Measurements from ENCODE around the gene PHACTR3. TPM values are rescaled to one million over a fixed set of nuclear protein-coding genes. Genes with fewer than 3 reads are reported as not detected.

PHACTR3 gene
- total RNA-seq, 1 experiment from 2014 or later = not detected

- Histone ChIP-seq H2BK20ac (ENCODE audit: low read depth, low read length, poor library complexity, severe bottlenecking) (no peak overlapping the region), H2AFZ (ENCODE audit: low read length) (no peak overlapping the region), H2BK120ac (ENCODE audit: low read depth, low read length, poor library complexity, severe bottlenecking) (no peak overlapping the region), H3K18ac (ENCODE audit: insufficient read length, low read depth, low read length) (no peak overlapping the region), H3K27ac (ENCODE audit: insufficient read length, low read depth, low read length) (no peak overlapping the region), H3K4ac (ENCODE audit: low read depth, low read length) (no peak overlapping the region), H3K79me2 (ENCODE audit: insufficient read depth, low read length) (no peaks in the 10 kb centered on the region), H3K56ac (ENCODE audit: insufficient read length, low read depth, low read length) (no peak overlapping the region), H2BK12ac (ENCODE audit: insufficient read length, low read depth, low read length) (no peak overlapping the region), H2BK15ac (ENCODE audit: low read depth, low read length) (no peak overlapping the region), H3K9me3 (ENCODE audit: control insufficient read depth, low read depth, low read length) (no peaks in the 10 kb centered on the region), H2AK5ac (ENCODE audit: insufficient read length, low read length) (no peak overlapping the region), H3K79me1 (ENCODE audit: insufficient read depth, low read depth, low read length, poor library complexity, severe bottlenecking) (no peaks in the 10 kb centered on the region), H3K23ac (ENCODE audit: insufficient read length, low read depth, low read length) (no peak overlapping the region), H3K23me2 (ENCODE audit: insufficient read length, low read depth, low read length, poor library complexity, severe bottlenecking) (no peaks in the 10 kb centered on the region), H4K20me1 (ENCODE audit: control insufficient read depth, insufficient read depth, insufficient read length) (no peaks in the 10 kb centered on the region), H4K5ac (ENCODE audit: insufficient read length, low read depth, low read length) (no peak overlapping the region), H4K8ac (replicated peaks; ENCODE audit: insufficient read length, low read depth, low read length) (no peak overlapping the region), H3K4me1 (ENCODE audit: insufficient read depth, low read length) (no peaks in the 10 kb centered on the region), H3T11ph (ENCODE audit: low read length) (no peak overlapping the region), H3K9ac (ENCODE audit: extremely low read depth, insufficient read length, low read length) (no peak overlapping the region), H3K27me3 (ENCODE audit: insufficient read depth, low read length) (no peaks in the 10 kb centered on the region; the same call in 1 of the 2 replicates), H4K91ac (ENCODE audit: insufficient read length, low read depth, low read length) (no peak overlapping the region), H3K14ac (ENCODE audit: insufficient read depth, low read length) (no peak overlapping the region), H2BK5ac (ENCODE audit: insufficient read length, low read length) (no peak overlapping the region), H3K4me2 (ENCODE audit: insufficient read depth, insufficient read length, low read length) (no peak overlapping the region)
- Mint-ChIP-seq H3K27ac (no peak overlapping the region), H3K27me3 (ENCODE audit: low read depth) (peaks cover 87% of the 10 kb centered on the region), H3K4me1 (no peaks in the 10 kb centered on the region), H3K9me3 (peaks cover 0 to 91% of the 10 kb centered on the region in 2 experiments; a peak in 2 of 5 replicates), H3K36me3 (ENCODE audit: insufficient read depth in 1 of 3, low read depth in 3 of 3) (0 out of 7 replicates have a peak, but pooled peaks cover 0 to 4% (median 0%) of the 10 kb centered on the region in 3 experiments), H3K4me3 (no peak overlapping the region)
- DNase-seq = no peak
- no peak for TF ChIP-seq CTCF (conservative IDR thresholded peaks at IDR 0.05)
- WGBS (ENCODE audit: extremely low coverage, insufficient read length, low lambda C conversion rate) = no CpG with 5 or more reads among the region's 12 CpGs
These were observed 13.3 kb upstream of the PHACTR3 start for GRCh38 chr20:59591061-59591460.

Data from H9 (cell line).